Measurements from ENCODE around the gene TBC1D21.
A peak's percentile ranks its signal among the peaks of the same experiment; 100 is the strongest.

The TBC1D21 gene

GRCh38 chr15:73889762-73890124, 16.4 kb downstream of the TBC1D21 start:
- no peak for DNase-seq

GRCh38 chr15:73891328-73892315, 18.3 kb downstream of the TBC1D21 start:
- no peak for DNase-seq

- no peak for DNase-seq
Observed at GRCh38 chr15:73892446-73893226, 19.3 kb downstream of the TBC1D21 start.

GRCh38 chr15:73894133-73894814, 20.9 kb downstream of the TBC1D21 start:
- no peak for DNase-seq

- peak; percentile 7 for DNase-seq
Observed at GRCh38 chr15:73897441-73898261, 24.3 kb downstream of the TBC1D21 start.

- DNase-seq = no peak
Observed at GRCh38 chr15:73899197-73900094, 26.1 kb downstream of the TBC1D21 start.

- no peak for DNase-seq
Observed at GRCh38 chr15:73900095-73900712, 26.8 kb downstream of the TBC1D21 start.

GRCh38 chr15:73901126-73901810, 27.9 kb downstream of the TBC1D21 start:
- no peak for DNase-seq

GRCh38 chr15:73902121-73903020, 29.0 kb downstream of the TBC1D21 start:
- no peak for DNase-seq

GRCh38 chr15:73904026-73904815, 30.9 kb downstream of the TBC1D21 start:
- DNase-seq = no peak

GRCh38 chr15:73905225-73905827, 32.0 kb downstream of the TBC1D21 start:
- no peak for DNase-seq

GRCh38 chr15:73906346-73907034, 33.1 kb downstream of the TBC1D21 start:
- no peak for DNase-seq

GRCh38 chr15:73907035-73907408, 33.7 kb downstream of the TBC1D21 start:
- DNase-seq = no peak

- DNase-seq = no peak
Observed at GRCh38 chr15:73908030-73908821, 34.9 kb downstream of the TBC1D21 start.

- DNase-seq = no peak
Observed at GRCh38 chr15:73908822-73909122, 35.4 kb downstream of the TBC1D21 start.

GRCh38 chr15:73909651-73910050, 36.3 kb downstream of the TBC1D21 start:
- DNase-seq = no peak

Measured in NCI-H2081 treated with DMSO at 0.1 percent for 48 hours (cell line).